M059J (cell line): ENCODE results near the gene ALDH4A1. TPM values are rescaled to one million over a fixed set of nuclear protein-coding genes. Genes with fewer than 3 reads are reported as not detected.

Source experiments
- DNase-seq: peaks from one replicate; pipeline ENCODE4 v3.0.0-alpha.2; 2012; ENCODE audit warnings: low read depth
- total RNA-seq: library from RNA; depleted of rRNA; stranded (reverse); fragments of >200 nt; shearing (Covaris generic); gene quantifications from 2 replicates; pipeline ENCODE4 v1.2.3, GENCODE V29; 2014

The ALDH4A1 gene
- total RNA-seq, 1 experiment from 2014 or later: 14.8 TPM

GRCh38 chr1:18922848-18923755 lies 20.7 kb upstream of the ALDH4A1 start:
- DNase-seq: peak; percentile 40

- peak; percentile 89 for DNase-seq
Observed at GRCh38 chr1:18922319-18922726, 20.0 kb upstream of the ALDH4A1 start.

DNA sequence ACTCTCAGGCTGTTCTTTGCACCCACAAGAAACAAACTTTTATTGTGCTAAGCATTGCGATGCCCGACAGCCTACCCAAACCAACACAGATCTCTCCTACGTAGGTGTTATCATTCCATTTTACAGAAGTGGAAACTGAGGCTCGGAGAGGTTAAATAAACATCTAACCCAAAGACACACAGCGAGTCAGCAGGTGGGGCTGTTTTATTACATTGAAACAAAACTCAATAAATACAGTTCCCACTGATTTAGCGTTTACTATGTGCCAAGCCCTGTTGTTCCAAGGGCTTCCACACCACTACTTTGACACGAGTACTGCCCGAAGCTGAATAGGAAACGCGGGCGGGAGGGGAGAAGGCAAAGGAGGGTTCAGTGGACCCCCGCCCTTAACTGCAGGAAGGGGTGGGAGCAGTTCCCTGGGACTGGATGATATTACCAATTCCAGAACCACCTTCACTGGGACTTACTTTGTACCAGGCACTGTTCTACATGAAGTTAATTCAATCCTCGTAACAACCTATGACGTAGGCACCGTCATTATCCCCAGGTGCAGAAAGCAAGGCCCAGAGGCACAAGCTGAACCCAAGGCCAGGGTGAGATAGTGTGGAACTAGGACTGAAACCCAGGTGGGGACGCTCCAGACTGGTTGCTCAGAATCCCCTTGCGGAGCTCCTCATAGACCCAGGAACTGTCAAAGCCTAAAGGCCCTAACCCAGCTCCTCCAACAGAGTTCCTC lies 19.3 kb upstream of the ALDH4A1 start:
- no peak for DNase-seq

DNA sequence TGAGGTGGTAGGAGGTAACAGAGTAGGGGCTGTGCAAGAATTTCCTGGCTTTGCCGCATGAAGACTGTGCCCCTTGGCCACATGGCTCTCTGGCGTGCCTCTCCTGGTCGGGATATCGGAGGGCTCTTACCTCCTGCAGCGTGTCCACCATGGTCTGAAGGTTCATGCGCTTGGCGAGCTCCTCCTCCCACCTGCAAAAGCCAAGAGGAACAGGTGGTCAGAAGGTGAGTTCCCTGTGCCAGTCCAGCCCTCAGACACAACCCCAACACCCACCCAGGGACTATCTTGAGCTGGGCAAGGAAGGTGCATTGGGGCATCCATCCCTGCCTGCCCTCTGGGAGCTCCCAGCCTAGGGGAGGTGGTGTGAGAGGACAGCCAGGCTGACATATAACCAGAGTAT lies 18.6 kb upstream of the ALDH4A1 start:
- no peak for DNase-seq

- no peak for DNase-seq
Observed at GRCh38 chr1:18919956-18920355, 17.6 kb upstream of the ALDH4A1 start.

- no peak for DNase-seq
Observed at GRCh38 chr1:18919197-18919905, 17.0 kb upstream of the ALDH4A1 start.

- no peak for DNase-seq
Observed at GRCh38 chr1:18918417-18918816, 16.1 kb upstream of the ALDH4A1 start.

DNA sequence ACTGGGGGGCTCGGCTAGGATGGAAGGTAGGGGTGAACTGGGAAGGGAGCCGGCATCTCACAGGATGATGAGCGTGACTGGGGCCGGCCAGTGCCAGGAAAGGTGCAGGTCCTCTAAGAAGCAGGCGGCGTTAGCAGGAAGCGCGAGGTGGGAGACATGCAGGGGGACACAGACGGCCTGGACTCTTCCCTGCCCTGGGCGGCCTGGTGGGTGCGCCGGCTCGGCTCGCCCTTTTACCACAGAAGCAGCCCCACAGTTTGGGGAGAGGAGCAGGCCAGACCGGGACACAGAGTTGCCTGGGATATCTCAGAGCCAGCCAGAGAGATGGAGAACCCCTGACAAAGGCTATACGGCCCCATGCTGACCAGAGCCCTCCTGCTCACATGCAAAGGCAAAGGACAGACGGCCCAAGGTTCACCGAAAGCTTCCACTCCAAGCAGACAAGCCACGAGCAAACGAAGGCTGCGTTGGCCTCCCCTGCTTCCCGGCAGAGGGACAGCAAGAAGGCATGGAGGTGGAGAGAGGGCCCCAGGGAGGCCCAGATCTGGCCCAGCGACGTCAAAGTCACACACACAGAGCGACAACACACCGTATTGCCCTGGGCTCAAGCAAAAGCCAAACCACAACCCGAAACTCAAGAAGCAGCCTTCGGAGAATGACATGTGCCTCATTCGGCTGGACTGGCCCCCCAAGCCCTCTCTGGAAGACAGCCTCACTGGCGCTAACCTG lies 14.9 kb upstream of the ALDH4A1 start:
- DNase-seq: no peak

DNA sequence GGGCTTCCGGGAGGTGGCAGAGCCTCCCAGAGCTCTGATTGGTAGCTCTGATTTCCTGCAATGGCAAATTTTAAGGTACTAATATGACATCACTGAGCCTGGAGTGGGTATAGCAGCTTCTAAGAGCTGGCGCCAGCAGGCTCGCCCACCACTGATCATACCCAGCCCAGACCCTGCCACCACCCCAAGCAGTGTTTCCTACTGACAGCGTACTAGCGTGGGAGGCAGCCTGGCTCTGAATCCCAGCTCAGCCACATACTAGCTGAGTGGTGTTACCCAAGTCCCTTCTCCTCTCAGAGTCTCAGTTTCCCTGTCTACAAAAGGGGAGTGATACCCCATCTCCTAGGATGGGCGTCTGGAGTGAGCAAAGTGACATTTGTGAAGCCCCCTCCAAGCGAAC lies 13.0 kb upstream of the ALDH4A1 start:
- DNase-seq: no peak

DNA sequence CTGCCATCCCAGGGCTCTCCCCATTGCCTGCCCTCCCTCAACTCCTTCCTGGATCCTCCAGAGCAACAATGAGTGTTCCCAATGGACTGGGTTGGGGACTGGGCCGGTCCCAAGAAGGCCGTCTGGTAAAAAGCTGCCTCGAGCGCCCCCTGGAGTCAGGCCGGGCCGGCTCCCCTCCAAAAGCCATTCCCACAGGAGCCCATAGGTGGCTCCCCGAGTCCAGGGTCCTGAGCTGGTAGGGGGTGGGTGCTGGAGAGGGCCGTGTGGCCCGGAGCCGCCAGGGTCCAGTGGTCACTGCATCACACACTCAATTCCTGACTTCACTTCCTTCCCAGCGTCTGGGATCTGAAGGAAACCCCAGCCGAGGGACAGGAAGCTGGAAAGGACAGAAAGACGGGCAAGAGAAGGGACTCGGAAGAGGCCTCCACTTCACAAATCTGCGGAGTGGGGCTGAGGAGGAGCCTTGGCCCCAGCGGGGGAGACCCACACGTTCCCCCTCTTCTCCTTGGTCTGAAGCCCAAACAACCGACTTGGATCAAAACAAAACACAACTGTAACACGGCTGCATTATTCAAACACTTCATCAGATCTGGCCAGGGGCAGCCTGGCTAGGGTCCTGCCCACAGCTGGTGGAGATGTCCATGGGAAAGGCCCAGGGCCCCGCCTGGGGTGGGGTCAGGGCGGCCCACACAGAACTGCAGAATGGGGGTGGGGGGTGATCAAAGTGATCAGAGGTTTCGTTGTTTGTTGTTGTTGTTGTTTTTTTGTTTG lies 10.9 kb upstream of the ALDH4A1 start:
- peak; percentile 72 for DNase-seq

DNA sequence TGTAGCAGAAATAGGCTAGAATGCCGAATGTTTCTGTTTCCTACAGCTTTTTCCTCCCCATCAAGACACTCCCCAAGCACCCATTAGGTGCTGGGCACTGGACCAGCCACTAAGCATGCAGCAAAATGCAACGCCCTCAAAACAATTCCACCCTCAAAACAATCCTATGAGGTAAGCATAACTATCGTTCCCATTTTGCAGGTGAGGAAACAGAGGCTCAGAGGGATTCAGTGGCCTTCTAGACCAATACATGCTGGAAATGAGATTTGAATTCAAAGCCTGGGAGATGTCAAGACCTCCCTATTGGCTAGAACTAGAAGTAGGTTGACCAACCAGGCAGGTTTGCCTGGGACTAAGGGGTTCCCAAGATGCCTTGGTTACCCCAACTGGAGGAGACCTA lies 10.2 kb upstream of the ALDH4A1 start:
- no peak for DNase-seq

DNA sequence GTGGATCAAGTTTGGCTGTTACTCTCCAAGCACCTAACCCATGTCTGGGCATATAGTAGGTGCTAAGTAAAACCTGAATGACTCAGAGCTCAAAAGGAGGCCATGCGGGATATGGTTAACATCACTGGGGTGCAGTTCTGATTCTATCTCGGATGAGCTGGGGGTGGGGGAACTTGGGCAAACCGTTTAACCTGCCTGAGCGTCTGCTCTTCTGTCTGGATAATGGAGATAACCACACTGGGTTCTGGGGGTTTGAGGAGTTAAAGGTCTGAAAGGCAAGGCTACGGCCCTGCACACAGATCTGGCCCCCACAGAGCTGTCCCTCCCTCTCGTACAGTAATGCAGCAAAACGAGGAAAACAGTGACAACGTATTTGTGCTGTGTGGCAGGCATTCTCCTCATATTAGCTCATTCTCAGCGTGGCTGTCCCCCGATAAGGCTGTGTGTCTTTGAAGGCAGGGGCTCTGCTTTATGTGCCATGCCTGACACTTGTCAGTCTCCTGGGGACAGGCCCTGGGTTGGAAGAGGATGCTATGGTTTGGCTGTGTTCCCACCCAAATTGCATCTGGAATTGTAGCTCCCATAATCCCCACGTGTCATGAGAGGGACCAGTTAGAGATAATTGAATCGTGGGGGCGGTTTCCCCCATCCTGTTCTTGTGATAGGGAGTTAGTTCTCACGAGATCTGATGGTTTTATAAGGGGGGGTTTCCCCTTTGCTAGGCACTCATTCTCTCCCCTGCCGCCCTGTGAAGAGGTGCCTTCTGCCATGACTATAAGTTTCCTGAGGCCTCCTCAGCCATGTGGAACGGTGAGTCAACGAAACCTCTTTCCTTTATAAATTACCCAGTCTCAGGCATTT lies 6.8 kb upstream of the ALDH4A1 start:
- no peak for DNase-seq

DNA sequence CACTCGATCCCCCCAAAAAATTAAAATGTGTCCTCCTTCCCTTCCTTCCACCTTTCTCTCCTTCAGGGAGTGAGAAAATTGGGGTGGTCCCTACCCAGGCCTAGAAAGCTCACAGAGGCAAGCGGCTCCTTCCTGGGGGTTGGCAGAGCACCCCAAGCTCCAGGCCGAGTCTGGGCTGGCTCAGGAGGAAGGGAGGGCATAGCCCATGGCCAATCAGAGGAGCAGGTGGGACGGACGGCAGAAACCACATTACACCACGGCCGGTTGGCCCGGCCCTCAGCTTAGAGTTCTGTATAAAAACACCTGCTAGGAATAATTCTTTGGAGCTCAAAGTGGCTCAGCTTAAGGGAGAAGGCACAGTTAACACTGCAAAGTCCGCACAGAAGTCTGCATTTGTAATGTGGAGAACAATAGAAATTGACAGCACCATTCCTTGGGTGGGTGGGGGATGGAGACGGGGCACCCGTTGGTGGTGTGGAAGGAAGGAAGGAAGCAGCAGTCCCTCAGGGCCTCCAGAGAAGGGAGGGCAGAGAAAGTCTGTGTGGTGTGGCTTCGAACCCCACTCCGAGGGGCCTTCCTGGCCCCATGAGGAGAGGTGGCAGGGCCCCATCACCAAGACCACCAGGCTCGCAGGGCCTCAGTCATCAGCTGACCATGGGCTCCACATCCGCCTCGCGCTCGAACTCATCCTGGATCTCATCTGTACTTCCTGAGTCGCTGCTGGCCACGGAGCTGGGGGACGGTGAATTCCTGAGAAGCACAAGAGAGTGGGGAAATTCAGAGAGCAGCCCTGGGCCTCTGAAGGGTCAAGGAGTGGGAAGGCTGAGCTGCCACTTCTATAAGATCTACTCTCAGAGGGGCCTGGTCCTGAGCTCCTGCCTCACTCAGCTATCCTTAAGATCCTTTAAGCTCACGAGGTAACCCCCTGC lies 5.8 kb upstream of the ALDH4A1 start:
- no peak for DNase-seq

DNA sequence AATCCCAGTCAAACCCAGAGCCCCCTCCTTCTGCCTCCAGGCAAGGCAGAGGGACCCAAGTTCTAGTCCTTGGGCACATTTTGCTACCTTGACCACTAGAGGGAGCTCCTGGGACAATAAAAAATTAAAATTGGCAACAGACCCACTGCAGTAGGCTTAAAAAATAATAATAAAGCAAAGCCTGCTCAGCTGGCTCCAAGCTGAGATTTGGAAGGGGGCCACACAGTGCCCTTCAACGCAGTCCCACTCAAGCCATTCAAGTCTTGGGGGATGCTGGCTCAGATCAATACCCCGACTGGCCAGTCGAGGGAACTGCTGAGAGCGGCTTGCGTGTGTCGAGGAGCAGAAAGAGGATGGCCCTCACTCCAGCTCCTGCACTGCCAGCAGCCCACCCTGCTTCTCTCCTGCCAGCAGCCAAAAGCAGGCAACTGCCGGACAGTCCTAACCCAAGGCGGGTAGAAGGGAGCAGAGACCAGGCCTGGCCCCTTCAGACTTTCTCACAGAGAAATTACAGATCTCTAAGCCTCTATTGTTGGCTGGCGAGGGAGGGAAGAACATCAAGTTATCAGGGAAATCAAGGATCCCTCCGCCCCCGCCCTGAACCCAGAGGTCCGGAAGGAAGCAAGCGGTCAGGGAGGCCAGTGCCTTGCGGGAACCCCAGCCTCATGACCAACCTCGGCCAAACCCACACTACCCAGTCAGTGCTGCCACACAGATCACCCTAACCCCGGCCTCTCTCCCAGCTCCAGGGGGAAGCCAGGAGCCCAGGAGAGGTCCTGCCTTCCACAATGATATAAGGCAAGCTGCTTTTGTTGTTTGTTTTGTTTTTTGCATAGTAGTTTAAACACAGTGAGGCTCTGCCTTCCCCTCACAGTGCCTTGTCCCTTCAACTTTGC lies 4.9 kb upstream of the ALDH4A1 start:
- peak; percentile 62 for DNase-seq

- no peak for DNase-seq
Observed at GRCh38 chr1:18903291-18903756, 969 bp upstream of the ALDH4A1 start.

- DNase-seq: peak; percentile 38
Observed at GRCh38 chr1:18901952-18902522, 318 bp downstream of the ALDH4A1 start.
